ENCODE data around the gene ANKRD45.
"Not testable (repeated sequence)": the region's sequence is repeated elsewhere in the genome, so short reads cannot be mapped to it uniquely, and the experiment has no call there.

Gene ANKRD45

GRCh38 chr1:173568483-173568882, 101.2 kb downstream of the ANKRD45 start:
- no peak for DNase-seq

DNA sequence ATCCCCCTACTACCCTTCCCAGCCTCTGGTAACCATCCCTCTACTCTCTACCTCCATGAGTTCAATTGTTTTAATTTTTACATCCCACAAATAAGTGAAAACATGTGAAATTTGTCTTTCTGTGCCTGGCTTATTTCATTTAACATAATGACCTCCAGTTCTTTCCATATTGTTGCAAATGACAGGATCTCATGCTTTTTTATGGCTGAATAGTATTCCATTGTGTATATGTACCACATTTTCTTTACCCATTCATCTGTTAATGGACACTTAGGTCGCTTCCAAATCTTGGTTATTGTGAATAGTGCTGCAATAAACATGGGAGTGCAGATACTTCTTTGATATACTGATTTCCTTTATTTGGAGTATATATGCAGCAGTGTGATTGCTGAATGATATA, 105.8 kb downstream of the ANKRD45 start:
- DNase-seq, result not testable (repeated sequence)

GRCh38 chr1:173562813-173563212, 106.8 kb downstream of the ANKRD45 start:
- no peak for DNase-seq

- no peak for DNase-seq
Measured at GRCh38 chr1:173561263-173561662, 108.4 kb downstream of the ANKRD45 start.

DNA sequence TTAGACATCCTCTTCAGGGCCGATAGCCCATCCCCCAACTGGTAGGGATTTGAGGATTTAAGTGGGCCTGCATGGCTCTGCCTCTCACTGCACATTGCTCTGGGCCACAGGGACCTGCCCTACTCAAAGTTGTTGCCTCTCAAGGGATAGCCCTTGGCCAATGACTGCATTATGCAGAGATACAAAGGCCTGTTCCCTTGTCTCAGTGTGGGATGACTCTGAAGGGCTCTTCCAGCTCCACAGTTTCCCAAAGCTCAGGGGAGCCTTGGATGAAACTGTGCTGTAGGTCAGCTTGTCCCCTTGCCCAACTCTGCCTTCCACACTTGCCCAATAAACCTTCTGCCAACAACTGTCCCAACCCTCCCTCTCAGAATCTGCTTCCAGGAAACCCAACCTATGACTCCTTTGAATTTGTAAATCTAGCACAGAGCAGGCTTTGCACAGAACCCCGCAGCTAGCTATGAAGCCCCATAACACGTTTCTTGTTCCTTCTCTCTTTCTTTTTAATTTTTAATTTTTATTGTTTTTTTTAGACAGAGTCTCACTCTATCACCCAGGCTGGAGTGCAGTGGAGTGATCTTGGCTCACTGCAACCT, 109.3 kb downstream of the ANKRD45 start:
- DNase-seq, result no peak
